ENCODE results near the gene PRKD1.

GRCh38 chr14:29905543-29905942 is 22.1 kb downstream of the PRKD1 start:
- no peak for TF ChIP-seq CTCF (IDR thresholded peaks at IDR 0.05)
- no peak for TF ChIP-seq POLR2AphosphoS5 (IDR thresholded peaks at IDR 0.05; ENCODE audit: insufficient read depth in 1 of 2, low read depth in 1 of 2)
- TF ChIP-seq POLR2A (IDR thresholded peaks at IDR 0.05), result no peak
